ENCODE results near the gene BIRC5.

The BIRC5 gene

DNA sequence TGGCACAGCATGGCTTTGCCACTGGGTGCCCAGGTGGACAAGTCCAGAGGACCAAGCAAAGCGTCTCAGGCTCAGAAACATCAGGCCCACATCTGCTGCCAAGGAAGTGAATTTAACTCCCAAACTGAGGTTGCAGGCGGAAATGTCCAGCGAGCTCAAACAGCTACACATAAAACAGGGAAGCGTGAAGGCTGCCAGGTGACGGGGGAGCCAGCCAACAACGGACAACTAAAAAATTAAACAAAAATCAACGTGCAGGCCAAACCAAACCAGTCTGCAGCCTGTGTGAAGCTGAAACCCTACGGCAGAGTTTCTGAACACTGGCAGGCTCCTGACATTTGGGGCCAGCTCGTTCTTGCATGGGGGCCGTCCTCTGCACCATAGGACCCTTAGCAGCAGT lies 29.7 kb upstream of the BIRC5 start:
- no peak for DNase-seq (ENCODE audit: low spot score)

DNA sequence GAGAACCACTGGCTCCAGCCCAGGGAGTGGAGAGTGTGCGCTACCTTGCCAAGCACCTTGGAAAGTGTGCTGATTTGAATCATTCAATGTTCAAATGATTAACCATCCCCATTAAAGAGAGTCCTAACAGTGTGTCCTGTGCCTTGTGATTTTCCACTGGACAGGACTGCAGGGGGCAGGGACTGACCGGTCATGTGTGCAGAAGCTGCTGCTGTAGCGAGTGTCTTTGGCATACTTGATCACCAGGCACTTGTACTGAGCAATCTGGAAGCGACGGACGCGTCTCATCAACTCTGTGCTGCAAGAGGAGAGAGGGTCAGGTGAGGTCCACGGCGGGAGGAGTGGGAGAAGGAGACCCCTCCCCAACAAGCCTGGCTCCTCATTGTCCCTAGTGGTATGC lies 29.2 kb upstream of the BIRC5 start:
- no peak for DNase-seq (ENCODE audit: low spot score)

- peak; percentile 28 for DNase-seq (ENCODE audit: low spot score)
These were observed 27.9 kb upstream of the BIRC5 start for GRCh38 chr17:78185981-78186691.

- DNase-seq (ENCODE audit: low spot score), result peak; percentile 98
These were observed 27.1 kb upstream of the BIRC5 start, which contains the start of the genes AFMID and TK1 for GRCh38 chr17:78186692-78187595. TSS of gene AFMID (plus strand) at chr17:78187362. CDS start at chr17:78187371, 9 bp downstream. TSS of gene TK1 (minus strand) at chr17:78187052. CDS start at chr17:78186994, 58 bp downstream.

- DNase-seq (ENCODE audit: low spot score), result no peak
These were observed 17.3 kb upstream of the BIRC5 start for GRCh38 chr17:78196716-78197115.

DNA sequence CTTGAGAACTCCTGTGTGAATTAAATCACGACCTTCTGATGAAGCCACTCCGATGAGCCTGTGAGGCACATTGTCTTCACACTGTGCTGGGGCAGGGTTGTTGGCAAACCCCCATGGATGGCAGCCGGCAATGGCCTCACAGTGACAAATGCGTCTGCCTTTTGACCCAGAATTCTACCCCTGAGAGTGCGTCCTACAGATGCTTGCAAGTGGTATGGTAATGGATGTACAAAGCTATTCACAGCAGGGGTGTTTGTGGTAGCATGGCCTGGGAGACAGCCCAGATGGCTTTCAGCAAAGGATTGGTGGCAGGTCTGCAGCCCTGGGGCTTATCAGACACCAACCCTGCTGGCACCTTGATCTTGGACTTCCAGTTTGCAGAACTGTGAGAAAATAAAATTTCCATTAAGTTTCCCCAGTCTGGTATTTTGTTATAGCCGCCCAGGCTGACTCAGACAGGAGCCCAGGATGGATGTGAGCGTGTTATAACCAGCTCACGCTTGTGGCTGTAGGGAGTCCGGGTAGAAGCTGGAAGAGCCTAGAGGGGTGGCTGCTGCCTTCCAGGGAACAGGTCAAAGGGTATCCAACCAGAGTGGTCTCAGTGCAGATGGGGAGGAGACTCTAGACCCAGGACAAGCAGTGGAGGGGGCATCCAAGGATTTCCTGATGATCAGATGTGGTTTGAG lies 16.8 kb upstream of the BIRC5 start:
- DNase-seq (ENCODE audit: low spot score), result no peak

GRCh38 chr17:78200451-78200850 lies 13.6 kb upstream of the BIRC5 start:
- no peak for DNase-seq (ENCODE audit: low spot score)

GRCh38 chr17:78202666-78203065 lies 11.4 kb upstream of the BIRC5 start:
- DNase-seq (ENCODE audit: low spot score), result no peak

GRCh38 chr17:78204387-78205123 lies 9.5 kb upstream of the BIRC5 start:
- DNase-seq (ENCODE audit: low spot score), result no peak

DNA sequence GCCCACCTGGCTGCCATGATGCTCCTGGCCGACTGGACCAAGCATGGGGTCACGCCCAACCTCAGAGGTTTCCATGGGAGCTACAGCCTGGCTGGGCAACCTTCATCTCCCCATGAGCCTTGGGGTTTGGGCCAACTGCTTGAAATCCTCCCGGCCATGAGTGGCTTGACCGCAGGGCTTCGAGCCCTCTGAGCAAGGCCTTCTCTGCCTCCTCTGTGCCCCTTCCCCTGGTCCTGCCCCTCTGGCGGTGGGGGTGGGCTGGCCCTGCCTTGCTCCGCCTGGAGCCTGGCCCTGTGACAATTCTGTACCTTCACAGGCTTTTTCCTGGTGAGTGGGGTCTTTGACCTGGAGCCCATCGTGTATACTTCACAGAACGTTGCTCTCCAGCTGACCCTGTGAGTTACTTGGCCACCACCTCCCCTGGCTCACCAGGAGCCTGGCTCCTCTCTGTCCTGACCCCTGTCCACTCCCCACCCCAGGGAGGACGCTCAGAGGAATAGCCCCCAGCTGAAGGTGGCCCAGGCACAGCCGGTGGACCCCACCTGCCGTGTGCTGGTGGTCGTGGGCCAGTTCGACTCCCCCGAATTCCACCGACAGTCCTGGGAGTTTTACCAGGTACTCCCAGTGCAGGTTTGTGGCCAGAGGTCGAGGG lies 8.8 kb upstream of the BIRC5 start:
- DNase-seq (ENCODE audit: low spot score), result no peak

GRCh38 chr17:78206298-78206697 lies 7.8 kb upstream of the BIRC5 start:
- DNase-seq (ENCODE audit: low spot score), result no peak

DNA sequence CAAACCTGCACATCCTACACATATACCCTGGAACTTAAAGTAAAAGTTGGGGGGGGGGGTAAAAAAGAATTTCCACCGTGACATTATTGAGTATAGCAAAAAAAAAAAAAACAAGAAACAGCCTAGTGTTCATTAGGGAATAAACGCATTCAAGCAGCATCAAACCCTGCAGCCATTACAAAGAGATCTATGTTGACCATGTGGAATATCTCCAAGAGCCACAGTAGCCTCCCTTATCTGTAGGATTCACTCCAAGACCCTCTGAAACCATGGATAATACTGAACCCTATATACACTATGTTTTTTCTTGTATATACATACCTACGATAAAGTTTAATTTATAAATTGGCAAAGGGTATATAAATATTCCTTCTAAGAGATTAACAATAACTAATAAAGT lies 5.6 kb upstream of the BIRC5 start:
- DNase-seq (ENCODE audit: low spot score), result no peak

GRCh38 chr17:78210111-78210510 lies 3.9 kb upstream of the BIRC5 start:
- DNase-seq (ENCODE audit: low spot score), result no peak

- DNase-seq (ENCODE audit: low spot score), result no peak
These were observed 3.0 kb upstream of the BIRC5 start for GRCh38 chr17:78211032-78211431.

DNA sequence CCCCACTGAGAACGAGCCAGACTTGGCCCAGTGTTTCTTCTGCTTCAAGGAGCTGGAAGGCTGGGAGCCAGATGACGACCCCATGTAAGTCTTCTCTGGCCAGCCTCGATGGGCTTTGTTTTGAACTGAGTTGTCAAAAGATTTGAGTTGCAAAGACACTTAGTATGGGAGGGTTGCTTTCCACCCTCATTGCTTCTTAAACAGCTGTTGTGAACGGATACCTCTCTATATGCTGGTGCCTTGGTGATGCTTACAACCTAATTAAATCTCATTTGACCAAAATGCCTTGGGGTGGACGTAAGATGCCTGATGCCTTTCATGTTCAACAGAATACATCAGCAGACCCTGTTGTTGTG lies 631 bp downstream of the BIRC5 start:
- DNase-seq (ENCODE audit: low spot score), result no peak

DNA sequence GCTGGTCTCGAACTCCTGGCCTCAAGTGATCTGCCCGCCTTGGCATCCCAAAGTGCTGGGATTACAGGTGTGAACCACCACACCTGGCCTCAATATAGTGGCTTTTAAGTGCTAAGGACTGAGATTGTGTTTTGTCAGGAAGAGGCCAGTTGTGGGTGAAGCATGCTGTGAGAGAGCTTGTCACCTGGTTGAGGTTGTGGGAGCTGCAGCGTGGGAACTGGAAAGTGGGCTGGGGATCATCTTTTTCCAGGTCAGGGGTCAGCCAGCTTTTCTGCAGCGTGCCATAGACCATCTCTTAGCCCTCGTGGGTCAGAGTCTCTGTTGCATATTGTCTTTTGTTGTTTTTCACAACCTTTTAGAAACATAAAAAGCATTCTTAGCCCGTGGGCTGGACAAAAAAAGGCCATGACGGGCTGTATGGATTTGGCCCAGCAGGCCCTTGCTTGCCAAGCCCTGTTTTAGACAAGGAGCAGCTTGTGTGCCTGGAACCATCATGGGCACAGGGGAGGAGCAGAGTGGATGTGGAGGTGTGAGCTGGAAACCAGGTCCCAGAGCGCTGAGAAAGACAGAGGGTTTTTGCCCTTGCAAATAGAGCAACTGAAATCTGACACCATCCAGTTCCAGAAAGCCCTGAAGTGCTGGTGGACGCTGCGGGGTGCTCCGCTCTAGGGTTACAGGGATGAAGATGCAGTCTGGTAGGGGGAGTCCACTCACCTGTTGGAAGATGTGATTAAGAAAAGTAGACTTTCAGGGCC lies 5.5 kb downstream of the BIRC5 start:
- DNase-seq (ENCODE audit: low spot score), result no peak

DNA sequence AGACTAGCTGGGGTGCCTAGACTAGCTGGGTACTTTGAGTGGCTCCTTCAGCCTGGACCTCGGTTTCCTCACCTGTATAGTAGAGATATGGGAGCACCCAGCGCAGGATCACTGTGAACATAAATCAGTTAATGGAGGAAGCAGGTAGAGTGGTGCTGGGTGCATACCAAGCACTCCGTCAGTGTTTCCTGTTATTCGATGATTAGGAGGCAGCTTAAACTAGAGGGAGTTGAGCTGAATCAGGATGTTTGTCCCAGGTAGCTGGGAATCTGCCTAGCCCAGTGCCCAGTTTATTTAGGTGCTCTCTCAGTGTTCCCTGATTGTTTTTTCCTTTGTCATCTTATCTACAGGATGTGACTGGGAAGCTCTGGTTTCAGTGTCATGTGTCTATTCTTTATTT lies 9.0 kb downstream of the BIRC5 start:
- DNase-seq (ENCODE audit: low spot score), result no peak

DNA sequence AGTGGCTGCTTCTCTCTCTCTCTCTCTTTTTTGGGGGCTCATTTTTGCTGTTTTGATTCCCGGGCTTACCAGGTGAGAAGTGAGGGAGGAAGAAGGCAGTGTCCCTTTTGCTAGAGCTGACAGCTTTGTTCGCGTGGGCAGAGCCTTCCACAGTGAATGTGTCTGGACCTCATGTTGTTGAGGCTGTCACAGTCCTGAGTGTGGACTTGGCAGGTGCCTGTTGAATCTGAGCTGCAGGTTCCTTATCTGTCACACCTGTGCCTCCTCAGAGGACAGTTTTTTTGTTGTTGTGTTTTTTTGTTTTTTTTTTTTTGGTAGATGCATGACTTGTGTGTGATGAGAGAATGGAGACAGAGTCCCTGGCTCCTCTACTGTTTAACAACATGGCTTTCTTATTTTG lies 9.7 kb downstream of the BIRC5 start:
- no peak for DNase-seq (ENCODE audit: low spot score)

GRCh38 chr17:78224231-78225087 lies 10.4 kb downstream of the BIRC5 start:
- no peak for DNase-seq (ENCODE audit: low spot score)

All from COLO829 (cell line).